Activated CD8-positive, alpha-beta T cell treated with anti-CD3 and anti-CD28 coated beads for 36 hours (primary cell): Measurements from ENCODE around the gene SLA2. TPM values are rescaled to one million over a fixed set of nuclear protein-coding genes. Genes with fewer than 3 reads are reported as not detected.
"Not testable (repeated sequence)": the region's sequence is repeated elsewhere in the genome, so short reads cannot be mapped to it uniquely, and the experiment has no call there.

Experiments
- ATAC-seq: fragments of 200-7000 bp; cut with Tn5 transposase; one replicate; pipeline ENCODE4 v1.10.0; 2021; ENCODE audit warnings: mild to moderate bottlenecking, moderate library complexity
- CTCF ChIA-PET: fragments of 350-600 bp; sonication (Branson Sonifier 250); formaldehyde crosslinking; loops from one replicate; lab custom pipeline; 2021; ENCODE audit warnings: antibody characterized with exemption; lab: Charles Lee
- POLR2A ChIA-PET: fragments of 350-600 bp; sonication (Branson Sonifier 250); formaldehyde crosslinking; loops from one replicate; lab custom pipeline; 2021; ENCODE audit warnings: antibody characterized with exemption; lab: Charles Lee
- DNase-seq: peaks from one replicate; pipeline ENCODE4 v3.0.0-alpha.2; 2020
- H3K27ac Mint-ChIP-seq: one replicate; pipeline ENCODE4 v1.8.0; 2021; ENCODE audit warnings: mild to moderate bottlenecking, mixed read lengths
- H3K27me3 Mint-ChIP-seq: one replicate; pipeline ENCODE4 v1.8.0; 2021; ENCODE audit warnings: mixed read lengths
- H3K36me3 Mint-ChIP-seq: one replicate; pipeline ENCODE4 v1.8.0; 2021; ENCODE audit warnings: low read depth, mixed read lengths
- H3K4me1 Mint-ChIP-seq: one replicate; pipeline ENCODE4 v1.8.0; 2021; ENCODE audit warnings: low read depth, mixed read lengths
- H3K4me3 Mint-ChIP-seq: one replicate; pipeline ENCODE4 v1.8.0; 2021; ENCODE audit warnings: mild to moderate bottlenecking, moderate library complexity, mixed read lengths
- H3K9me3 Mint-ChIP-seq: one replicate; pipeline ENCODE4 v1.8.0; 2021; ENCODE audit warnings: mixed read lengths
- CTCF ChIP-seq: fragments of 200-600 bp; IDR thresholded peaks from one replicate; pipeline ENCODE4 v1.8.0; 2022; ENCODE audit warnings: antibody characterized with exemption, mild to moderate bottlenecking
- intact Hi-C: fragments of 100-400 bp; cut with micrococcal nuclease; formaldehyde crosslinking; loops from one replicate; pipeline ENCODE4 v1.10.0; 2022
- total RNA-seq, 2 experiments: library from RNA; stranded (reverse); gene quantifications; one replicate each; pipeline ENCODE4 v1.2.3, GENCODE V29; 2021

SLA2 gene
- total RNA-seq, 2 experiments from 2014 or later, result 51.5 to 53.5 TPM

- ATAC-seq (no peak), DNase-seq (no peak)
- H3K4me3 Mint-ChIP-seq, result no peak overlapping the region
- H3K27ac Mint-ChIP-seq, result peak overlapping the region; percentile 39
- H3K4me1 Mint-ChIP-seq, result peaks cover 25% of the 10 kb centered on the region
- peaks cover 45% of the 10 kb centered on the region for H3K36me3 Mint-ChIP-seq
- ChIA-PET CTCF (interaction anchor here (1.1 to 2.6 kb wide), 4 partner anchors 9 to 17 kb away, joined by 3 to 7 read pairs (median 5); partner anchors contain the start of gene RAB5IF), POLR2A (interaction anchor here (1.8 to 1.9 kb wide), 2 partner anchors 9 to 12 kb away, joined by 7 to 9 read pairs; no protein-coding TSS in a partner anchor)
- intact Hi-C loops, result no loop called here
- no peak for TF ChIP-seq CTCF
- no peaks in the 10 kb centered on the region for H3K27me3 Mint-ChIP-seq
- H3K9me3 Mint-ChIP-seq, result no peaks in the 10 kb centered on the region
These were observed 22.6 kb downstream of the SLA2 start for GRCh38 chr20:36623444-36623843.

DNA sequence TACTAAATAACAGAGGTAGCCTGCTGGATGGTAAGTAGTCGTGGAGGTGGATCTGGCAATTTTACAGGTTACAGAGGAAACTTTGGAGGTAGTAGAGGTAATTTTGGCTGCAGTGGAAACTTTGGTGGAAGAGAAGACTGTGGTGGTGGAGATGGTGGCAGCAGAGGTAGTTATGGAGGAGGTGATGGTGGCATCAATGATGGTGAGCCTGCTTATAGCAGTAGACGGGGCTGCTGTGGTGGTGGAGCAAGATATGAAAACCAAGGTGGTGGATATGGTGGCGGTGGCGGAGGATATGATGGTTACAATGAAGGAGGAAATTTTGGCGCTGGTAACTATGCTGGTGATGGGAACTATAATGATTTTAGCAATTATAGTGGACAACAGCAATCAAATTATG lies 25.1 kb downstream of the SLA2 start:
- H3K27ac Mint-ChIP-seq, result peak overlapping the region; percentile 5
- no peaks in the 10 kb centered on the region for H3K9me3 Mint-ChIP-seq
- peaks cover 27% of the 10 kb centered on the region for H3K36me3 Mint-ChIP-seq
- ATAC-seq (no peak), DNase-seq (no peak)
- no peak for TF ChIP-seq CTCF
- ChIA-PET CTCF (no interaction called here), POLR2A (no interaction called here)
- H3K4me1 Mint-ChIP-seq, result peaks cover 18% of the 10 kb centered on the region
- no peaks in the 10 kb centered on the region for H3K27me3 Mint-ChIP-seq
- intact Hi-C loops, result no loop called here
- no peak overlapping the region for H3K4me3 Mint-ChIP-seq

GRCh38 chr20:36614781-36615557 lies 31.0 kb downstream of the SLA2 start:
- ChIA-PET CTCF (interaction anchor here (1.1 to 1.2 kb wide), 2 partner anchors 29 to 130 kb away, joined by 4 read pairs; no protein-coding TSS in a partner anchor), POLR2A (interaction anchor here (1.1 to 1.9 kb wide), 5 partner anchors 9 to 30 kb away, joined by 3 to 9 read pairs (median 6); partner anchors contain the start of gene RAB5IF)
- intact Hi-C loops, result no loop called here
- ATAC-seq (no peak), DNase-seq (no peak)
- Mint-ChIP-seq H3K27me3 (no peaks in the 10 kb centered on the region), H3K9me3 (no peaks in the 10 kb centered on the region), H3K4me3 (no peak overlapping the region), H3K27ac (peak overlapping the region; percentile 61), H3K4me1 (peaks cover 18% of the 10 kb centered on the region), H3K36me3 (peaks cover 38% of the 10 kb centered on the region)
- TF ChIP-seq CTCF, result no peak

DNA sequence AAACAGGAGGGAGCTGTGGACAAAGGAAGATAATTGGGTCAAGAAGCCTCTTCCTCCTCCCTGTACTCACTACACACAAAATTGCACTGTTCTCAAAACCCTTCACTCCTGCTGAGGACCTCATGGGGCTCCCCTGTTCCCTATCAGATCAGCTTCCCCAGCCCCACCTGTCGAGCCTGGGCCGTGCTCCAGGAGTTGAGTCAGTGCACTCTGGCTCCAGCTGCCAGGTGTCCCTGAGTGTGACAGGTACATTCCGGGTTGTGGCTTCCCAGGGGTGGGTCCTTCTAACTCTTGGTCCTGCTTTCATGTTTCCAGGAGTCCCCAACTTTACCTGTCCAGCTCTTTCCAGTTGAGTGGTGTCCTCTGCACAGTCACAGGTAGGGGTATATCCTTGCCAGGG lies 32.0 kb downstream of the SLA2 start:
- TF ChIP-seq CTCF, result no peak
- no peak overlapping the region for H3K4me3 Mint-ChIP-seq
- peaks cover 48% of the 10 kb centered on the region for H3K36me3 Mint-ChIP-seq
- CTCF ChIA-PET, result interaction anchor here (0.9 to 1.5 kb wide), 6 partner anchors 8 to 221 kb away, joined by 3 to 7 read pairs (median 4); partner anchors contain the start of gene RAB5IF
- DNase-seq (no peak), ATAC-seq (no peak)
- POLR2A ChIA-PET, result interaction anchor here (0.7 to 1.9 kb wide), 5 partner anchors 8 to 151 kb away, joined by 3 to 9 read pairs (median 6); partner anchors contain the start of gene RAB5IF
- no peaks in the 10 kb centered on the region for H3K27me3 Mint-ChIP-seq
- peak overlapping the region; percentile 61 for H3K27ac Mint-ChIP-seq
- intact Hi-C loops, result no loop called here
- H3K9me3 Mint-ChIP-seq, result no peaks in the 10 kb centered on the region
- H3K4me1 Mint-ChIP-seq, result peaks cover 18% of the 10 kb centered on the region

- ChIA-PET POLR2A (interaction anchor here (1.6 to 2.9 kb wide), 3 partner anchors 12 to 39 kb away, joined by 7 to 16 read pairs (median 9); partner anchors contain the start of gene TGIF2), CTCF (interaction anchor here (0.8 to 3.0 kb wide), 8 partner anchors 12 to 197 kb away, joined by 3 to 30 read pairs (median 6); partner anchors contain the start of gene SLA2)
- Mint-ChIP-seq H3K9me3 (no peaks in the 10 kb centered on the region), H3K4me1 (peaks cover 32% of the 10 kb centered on the region), H3K27ac (no peak overlapping the region), H3K4me3 (no peak overlapping the region), H3K36me3 (peaks cover 61% of the 10 kb centered on the region), H3K27me3 (no peaks in the 10 kb centered on the region)
- DNase-seq (no peak), ATAC-seq (no peak)
- TF ChIP-seq CTCF, result no peak
- intact Hi-C loops, result no loop called here
These were observed 34.4 kb downstream of the SLA2 start for GRCh38 chr20:36611625-36612024.

DNA sequence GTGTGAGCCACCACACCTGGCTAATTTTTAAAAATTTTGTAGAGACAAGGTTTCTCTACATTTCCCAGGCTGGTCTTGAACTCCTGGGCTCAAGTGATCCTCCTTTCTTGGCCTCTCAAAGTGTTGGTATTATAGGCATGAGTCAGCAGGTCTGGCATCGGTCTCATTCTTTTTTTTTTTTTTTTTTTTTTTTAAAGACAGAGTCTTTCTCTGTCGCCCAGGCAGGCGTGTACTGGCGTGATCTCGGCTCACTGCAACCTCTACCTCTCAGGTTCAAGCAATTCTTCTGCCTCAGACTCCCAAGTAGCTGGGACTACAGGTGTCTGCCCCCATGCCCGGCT lies 37.6 kb downstream of the SLA2 start:
- not testable (repeated sequence) for ATAC-seq

More for the DNA sequence above, 37.6 kb downstream of the SLA2 start:
- peaks cover 48% of the 10 kb centered on the region for H3K36me3 Mint-ChIP-seq
- H3K4me1 Mint-ChIP-seq, result peaks cover 27% of the 10 kb centered on the region
- H3K27ac Mint-ChIP-seq, result peak overlapping the region; percentile 90
- not testable (repeated sequence) for DNase-seq, H3K9me3 Mint-ChIP-seq, H3K27me3 Mint-ChIP-seq, H3K4me3 Mint-ChIP-seq
- POLR2A ChIA-PET, result interaction anchor here (1.1 kb wide), 1 partner anchor 13 kb away, joined by 4 read pairs; no protein-coding TSS in a partner anchor
- CTCF ChIA-PET, result interaction anchor here (1.4 kb wide), 1 partner anchor 146 kb away, joined by 4 read pairs; no protein-coding TSS in a partner anchor
- intact Hi-C loops, result loop anchor here (5.0 to 10.0 kb wide), 2 partner anchors 36 to 54 kb away; partner anchors contain the start of gene TGIF2
